HPDE6-E6E7 (cell line): Measurements from ENCODE around the gene LAX1.
"Not testable (repeated sequence)": the region's sequence is repeated elsewhere in the genome, so short reads cannot be mapped to it uniquely, and the experiment has no call there.

Experiments
- DNase-seq: peaks from one replicate; pipeline ENCODE4 v3.0.0; 2011; ENCODE audit warnings: missing footprints; ENCODE audit errors: extremely low spot score

LAX1 gene

GRCh38 chr1:203765029-203765837, at the start of gene LAX1:
Gene LAX1 (plus strand): TSS chr1:203765183. CDS start chr1:203765566, 383 bp downstream.
- no peak for DNase-seq

GRCh38 chr1:203717120-203717519, 47.9 kb upstream of the LAX1 start:
- DNase-seq = no peak

- no peak for DNase-seq
Measured at GRCh38 chr1:203720242-203720641, 44.7 kb upstream of the LAX1 start.

GRCh38 chr1:203722909-203723308, 42.1 kb upstream of the LAX1 start:
- DNase-seq = no peak

GRCh38 chr1:203726417-203726867, 38.5 kb upstream of the LAX1 start:
- no peak for DNase-seq

GRCh38 chr1:203733009-203733863, 31.7 kb upstream of the LAX1 start:
- DNase-seq = no peak

GRCh38 chr1:203742436-203742835, 22.5 kb upstream of the LAX1 start:
- DNase-seq = no peak

GRCh38 chr1:203743091-203743571, 21.9 kb upstream of the LAX1 start:
- DNase-seq = no peak

GRCh38 chr1:203744075-203744972, 20.7 kb upstream of the LAX1 start:
- no peak for DNase-seq

- no peak for DNase-seq
Measured at GRCh38 chr1:203746281-203746680, 18.7 kb upstream of the LAX1 start.

GRCh38 chr1:203751051-203751450, 13.9 kb upstream of the LAX1 start:
- peak; percentile 78 for DNase-seq

- not testable (repeated sequence) for DNase-seq
Measured at GRCh38 chr1:203751618-203752361, 13.2 kb upstream of the LAX1 start.

- DNase-seq = no peak
Measured at GRCh38 chr1:203754455-203754864, 10.5 kb upstream of the LAX1 start.

- no peak for DNase-seq
Measured at GRCh38 chr1:203756036-203756435, 8.9 kb upstream of the LAX1 start.

- DNase-seq = not testable (repeated sequence)
Measured at GRCh38 chr1:203758749-203759148, 6.2 kb upstream of the LAX1 start.

- no peak for DNase-seq
Measured at GRCh38 chr1:203760506-203760905, 4.5 kb upstream of the LAX1 start.

- DNase-seq = not testable (repeated sequence)
Measured at GRCh38 chr1:203761958-203762357, 3.0 kb upstream of the LAX1 start.

GRCh38 chr1:203763505-203763904, 1.5 kb upstream of the LAX1 start:
- DNase-seq = no peak

- DNase-seq = no peak
Measured at GRCh38 chr1:203764105-203765028, 616 bp upstream of the LAX1 start.

- no peak for DNase-seq
Measured at GRCh38 chr1:203768256-203768655, 3.3 kb downstream of the LAX1 start.
